HG03045 (cell line): Measurements from ENCODE around the gene KCTD19.

Source experiments
- ATAC-seq: cut with Tn5 transposase; IDR thresholded peaks from one replicate; pipeline ENCODE4 v1.9.1; 2021; ENCODE audit warnings: mild to moderate bottlenecking, moderate library complexity; ENCODE audit not compliant: unreplicated experiment

The KCTD19 gene

GRCh38 chr16:67326115-67326471 is 448 bp downstream of the KCTD19 start:
- no peak for ATAC-seq

GRCh38 chr16:67317853-67318252 is 8.7 kb downstream of the KCTD19 start:
- no peak for ATAC-seq

GRCh38 chr16:67312719-67313118 is 13.8 kb downstream of the KCTD19 start:
- ATAC-seq = no peak

GRCh38 chr16:67311607-67312488 is 14.7 kb downstream of the KCTD19 start:
- ATAC-seq = peak; percentile 71

GRCh38 chr16:67310561-67310960 is 16.0 kb downstream of the KCTD19 start:
- no peak for ATAC-seq

- ATAC-seq = no peak
Observed at GRCh38 chr16:67305216-67306071, 21.1 kb downstream of the KCTD19 start.

GRCh38 chr16:67304020-67304419 is 22.5 kb downstream of the KCTD19 start:
- ATAC-seq = no peak

- ATAC-seq = no peak
Observed at GRCh38 chr16:67302970-67303369, 23.6 kb downstream of the KCTD19 start.

GRCh38 chr16:67302076-67302475 is 24.5 kb downstream of the KCTD19 start:
- ATAC-seq = no peak

GRCh38 chr16:67301080-67301782 is 25.3 kb downstream of the KCTD19 start:
- ATAC-seq = no peak

- no peak for ATAC-seq
Observed at GRCh38 chr16:67299269-67299668, 27.3 kb downstream of the KCTD19 start.

GRCh38 chr16:67298277-67298676 is 28.3 kb downstream of the KCTD19 start:
- no peak for ATAC-seq

GRCh38 chr16:67296420-67296819 is 30.1 kb downstream of the KCTD19 start:
- no peak for ATAC-seq

GRCh38 chr16:67294938-67295361 is 31.6 kb downstream of the KCTD19 start:
- no peak for ATAC-seq

- no peak for ATAC-seq
Observed at GRCh38 chr16:67294171-67294757, 32.3 kb downstream of the KCTD19 start.

GRCh38 chr16:67291461-67291860 is 35.1 kb downstream of the KCTD19 start:
- no peak for ATAC-seq

GRCh38 chr16:67287960-67288359 is 38.6 kb downstream of the KCTD19 start:
- no peak for ATAC-seq

GRCh38 chr16:67286441-67287235 is 39.9 kb downstream of the KCTD19 start:
- no peak for ATAC-seq

GRCh38 chr16:67284699-67285646 is 41.6 kb downstream of the KCTD19 start:
- ATAC-seq = no peak
